ENCODE data around the gene GJC2. TPM values are rescaled to one million over a fixed set of nuclear protein-coding genes. Genes with fewer than 3 reads are reported as not detected.

Gene GJC2
- total RNA-seq, 1 experiment from 2014 or later: 0.72 TPM

DNA sequence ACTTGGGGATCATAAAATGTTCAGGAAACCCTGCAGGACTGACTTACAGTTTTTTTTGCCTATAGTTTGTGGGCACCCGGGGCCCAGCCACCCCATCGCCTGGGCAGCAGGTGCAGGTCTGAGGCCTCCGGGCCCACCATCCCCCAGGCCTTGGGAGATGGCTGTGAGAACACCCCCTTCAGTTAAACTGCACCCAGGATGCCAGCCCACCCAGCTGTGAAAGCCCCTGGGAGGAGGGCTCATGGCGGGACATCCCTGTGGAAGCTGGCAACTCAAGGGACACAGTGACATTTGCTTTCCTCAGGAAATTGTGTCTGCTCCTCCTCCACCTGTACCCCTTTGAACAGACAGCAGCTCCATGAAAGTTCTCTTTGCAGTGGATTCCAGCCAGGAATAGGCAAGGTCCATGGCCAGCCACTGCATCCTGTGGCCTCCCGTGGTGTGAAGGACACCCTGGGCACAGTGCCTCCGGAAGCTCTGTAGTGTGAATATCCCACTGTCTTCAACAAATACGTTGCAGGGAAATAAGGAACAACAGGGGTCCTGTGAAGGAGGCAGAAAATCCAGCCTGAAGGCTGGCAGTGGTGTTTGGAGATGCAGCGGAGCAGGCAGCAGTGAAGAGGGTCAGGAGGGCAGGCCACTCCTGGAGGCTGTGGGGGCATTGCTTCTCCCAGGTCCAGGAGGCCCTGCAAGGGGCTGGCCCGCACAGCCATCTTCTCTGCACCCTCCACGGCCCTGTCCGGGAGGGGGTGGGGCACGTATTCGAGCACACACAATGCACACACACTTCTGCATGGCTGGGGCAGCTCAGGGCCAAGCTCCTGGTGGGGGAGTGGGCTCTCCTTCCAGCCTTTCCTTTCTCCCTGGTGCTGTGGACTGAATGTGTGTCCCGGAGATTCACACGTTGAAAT is 56.1 kb downstream of the GJC2 start:
- H3K27me3 Mint-ChIP-seq (ENCODE audit: low read depth): peaks cover 58% of the 10 kb centered on the region
- H3K4me1 Mint-ChIP-seq: no peaks in the 10 kb centered on the region
- CTCF ChIA-PET: interaction anchor here (1.0 kb wide), 1 partner anchor 31 kb away, joined by 3 read pairs; no protein-coding TSS in a partner anchor
- DNase-seq (ENCODE audit: low spot score): no peak
- ATAC-seq: no peak
- POLR2A ChIA-PET: no interaction called here
- H3K27ac Mint-ChIP-seq: no peak overlapping the region
- peaks cover 9% of the 10 kb centered on the region for H3K9me3 Mint-ChIP-seq
- H3K4me3 Mint-ChIP-seq: no peak overlapping the region
- no peak for TF ChIP-seq ZNF512 (CRISPR knock-in tag; IDR thresholded peaks at IDR 0.05; ENCODE audit: borderline replicate concordance)
- no peak for TF ChIP-seq ESRRA (CRISPR knock-in tag; IDR thresholded peaks at IDR 0.05; ENCODE audit: borderline replicate concordance)
- TF ChIP-seq, protein P1, sequence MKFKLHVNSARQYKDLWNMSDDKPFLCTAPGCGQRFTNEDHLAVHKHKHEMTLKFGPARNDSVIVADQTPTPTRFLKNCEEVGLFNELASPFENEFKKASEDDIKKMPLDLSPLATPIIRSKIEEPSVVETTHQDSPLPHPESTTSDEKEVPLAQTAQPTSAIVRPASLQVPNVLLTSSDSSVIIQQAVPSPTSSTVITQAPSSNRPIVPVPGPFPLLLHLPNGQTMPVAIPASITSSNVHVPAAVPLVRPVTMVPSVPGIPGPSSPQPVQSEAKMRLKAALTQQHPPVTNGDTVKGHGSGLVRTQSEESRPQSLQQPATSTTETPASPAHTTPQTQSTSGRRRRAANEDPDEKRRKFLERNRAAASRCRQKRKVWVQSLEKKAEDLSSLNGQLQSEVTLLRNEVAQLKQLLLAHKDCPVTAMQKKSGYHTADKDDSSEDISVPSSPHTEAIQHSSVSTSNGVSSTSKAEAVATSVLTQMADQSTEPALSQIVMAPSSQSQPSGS (CRISPR knock-in tag; IDR thresholded peaks at IDR 0.05; ENCODE audit: borderline replicate concordance, low read depth): no peak
- no peak for TF ChIP-seq GABPB1 (CRISPR knock-in tag; IDR thresholded peaks at IDR 0.05)
- TF ChIP-seq TP53 (CRISPR knock-in tag; IDR thresholded peaks at IDR 0.05): no peak
- TF ChIP-seq JAZF1 (CRISPR knock-in tag; IDR thresholded peaks at IDR 0.05): no peak
- TF ChIP-seq NFYB (CRISPR knock-in tag; conservative IDR thresholded peaks at IDR 0.05; ENCODE audit: low read depth): no peak
- H3K36me3 Mint-ChIP-seq: no peaks in the 10 kb centered on the region

GRCh38 chr1:228206582-228207351 is 57.0 kb downstream of the GJC2 start:
- H3K4me3 Mint-ChIP-seq: no peak overlapping the region
- POLR2A ChIA-PET: no interaction called here
- CTCF ChIA-PET: interaction anchor here (1.0 kb wide), 1 partner anchor 32 kb away, joined by 3 read pairs; no protein-coding TSS in a partner anchor
- no peaks in the 10 kb centered on the region for H3K36me3 Mint-ChIP-seq
- ATAC-seq (no peak), DNase-seq (ENCODE audit: low spot score) (no peak)
- H3K27me3 Mint-ChIP-seq (ENCODE audit: low read depth): peaks cover 55% of the 10 kb centered on the region
- H3K4me1 Mint-ChIP-seq: no peaks in the 10 kb centered on the region
- no peak overlapping the region for H3K27ac Mint-ChIP-seq
- no peaks in the 10 kb centered on the region for H3K9me3 Mint-ChIP-seq
- no peak for TF ChIP-seq ZNF423 (CRISPR knock-in tag; IDR thresholded peaks at IDR 0.05)
- TF ChIP-seq E2F5 (CRISPR knock-in tag; IDR thresholded peaks at IDR 0.05): no peak
- TF ChIP-seq, protein P2, sequence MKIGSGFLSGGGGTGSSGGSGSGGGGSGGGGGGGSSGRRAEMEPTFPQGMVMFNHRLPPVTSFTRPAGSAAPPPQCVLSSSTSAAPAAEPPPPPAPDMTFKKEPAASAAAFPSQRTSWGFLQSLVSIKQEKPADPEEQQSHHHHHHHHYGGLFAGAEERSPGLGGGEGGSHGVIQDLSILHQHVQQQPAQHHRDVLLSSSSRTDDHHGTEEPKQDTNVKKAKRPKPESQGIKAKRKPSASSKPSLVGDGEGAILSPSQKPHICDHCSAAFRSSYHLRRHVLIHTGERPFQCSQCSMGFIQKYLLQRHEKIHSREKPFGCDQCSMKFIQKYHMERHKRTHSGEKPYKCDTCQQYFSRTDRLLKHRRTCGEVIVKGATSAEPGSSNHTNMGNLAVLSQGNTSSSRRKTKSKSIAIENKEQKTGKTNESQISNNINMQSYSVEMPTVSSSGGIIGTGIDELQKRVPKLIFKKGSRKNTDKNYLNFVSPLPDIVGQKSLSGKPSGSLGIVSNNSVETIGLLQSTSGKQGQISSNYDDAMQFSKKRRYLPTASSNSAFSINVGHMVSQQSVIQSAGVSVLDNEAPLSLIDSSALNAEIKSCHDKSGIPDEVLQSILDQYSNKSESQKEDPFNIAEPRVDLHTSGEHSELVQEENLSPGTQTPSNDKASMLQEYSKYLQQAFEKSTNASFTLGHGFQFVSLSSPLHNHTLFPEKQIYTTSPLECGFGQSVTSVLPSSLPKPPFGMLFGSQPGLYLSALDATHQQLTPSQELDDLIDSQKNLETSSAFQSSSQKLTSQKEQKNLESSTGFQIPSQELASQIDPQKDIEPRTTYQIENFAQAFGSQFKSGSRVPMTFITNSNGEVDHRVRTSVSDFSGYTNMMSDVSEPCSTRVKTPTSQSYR (CRISPR knock-in tag; IDR thresholded peaks at IDR 0.05): no peak
- TF ChIP-seq NR2C2 (CRISPR knock-in tag; IDR thresholded peaks at IDR 0.05): no peak
- TF ChIP-seq IRF2 (CRISPR knock-in tag; IDR thresholded peaks at IDR 0.05; ENCODE audit: borderline replicate concordance, low read depth): no peak
- no peak for TF ChIP-seq FOXP4 (CRISPR knock-in tag; IDR thresholded peaks at IDR 0.05)
- TF ChIP-seq NFE2L1 (CRISPR knock-in tag; IDR thresholded peaks at IDR 0.05): no peak
- TF ChIP-seq, protein P3, sequence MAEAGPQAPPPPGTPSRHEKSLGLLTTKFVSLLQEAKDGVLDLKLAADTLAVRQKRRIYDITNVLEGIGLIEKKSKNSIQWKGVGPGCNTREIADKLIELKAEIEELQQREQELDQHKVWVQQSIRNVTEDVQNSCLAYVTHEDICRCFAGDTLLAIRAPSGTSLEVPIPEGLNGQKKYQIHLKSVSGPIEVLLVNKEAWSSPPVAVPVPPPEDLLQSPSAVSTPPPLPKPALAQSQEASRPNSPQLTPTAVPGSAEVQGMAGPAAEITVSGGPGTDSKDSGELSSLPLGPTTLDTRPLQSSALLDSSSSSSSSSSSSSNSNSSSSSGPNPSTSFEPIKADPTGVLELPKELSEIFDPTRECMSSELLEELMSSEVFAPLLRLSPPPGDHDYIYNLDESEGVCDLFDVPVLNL (CRISPR knock-in tag; IDR thresholded peaks at IDR 0.05; ENCODE audit: borderline replicate concordance, low read depth): no peak
- TF ChIP-seq JAZF1 (CRISPR knock-in tag; IDR thresholded peaks at IDR 0.05): no peak
- TF ChIP-seq, protein P4, sequence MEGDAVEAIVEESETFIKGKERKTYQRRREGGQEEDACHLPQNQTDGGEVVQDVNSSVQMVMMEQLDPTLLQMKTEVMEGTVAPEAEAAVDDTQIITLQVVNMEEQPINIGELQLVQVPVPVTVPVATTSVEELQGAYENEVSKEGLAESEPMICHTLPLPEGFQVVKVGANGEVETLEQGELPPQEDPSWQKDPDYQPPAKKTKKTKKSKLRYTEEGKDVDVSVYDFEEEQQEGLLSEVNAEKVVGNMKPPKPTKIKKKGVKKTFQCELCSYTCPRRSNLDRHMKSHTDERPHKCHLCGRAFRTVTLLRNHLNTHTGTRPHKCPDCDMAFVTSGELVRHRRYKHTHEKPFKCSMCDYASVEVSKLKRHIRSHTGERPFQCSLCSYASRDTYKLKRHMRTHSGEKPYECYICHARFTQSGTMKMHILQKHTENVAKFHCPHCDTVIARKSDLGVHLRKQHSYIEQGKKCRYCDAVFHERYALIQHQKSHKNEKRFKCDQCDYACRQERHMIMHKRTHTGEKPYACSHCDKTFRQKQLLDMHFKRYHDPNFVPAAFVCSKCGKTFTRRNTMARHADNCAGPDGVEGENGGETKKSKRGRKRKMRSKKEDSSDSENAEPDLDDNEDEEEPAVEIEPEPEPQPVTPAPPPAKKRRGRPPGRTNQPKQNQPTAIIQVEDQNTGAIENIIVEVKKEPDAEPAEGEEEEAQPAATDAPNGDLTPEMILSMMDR (IDR thresholded peaks at IDR 0.05): no peak
